GM08714 (cell line): ENCODE measurements around the gene SCUBE1.

Experiments
- H3K4me3 ChIP-seq: fragments of 200-500 bp; sonication (Bioruptor generic); 2 replicates; pipeline ENCODE4 v1.5.1; 2014; ENCODE audit warnings: mild to moderate bottlenecking, low read length, inconsistent platforms
- ZNF274 ChIP-seq: IDR thresholded peaks from 2 replicates; pipeline ENCODE4 v1.6.1; 2012; ENCODE audit warnings: mild to moderate bottlenecking, low read depth, low read length

The SCUBE1 gene

GRCh38 chr22:43344520-43344787 is 1.3 kb upstream of the SCUBE1 start:
- H3K4me3 ChIP-seq: no peak overlapping the region
- no peak for TF ChIP-seq ZNF274

- no peak overlapping the region for H3K4me3 ChIP-seq
- no peak for TF ChIP-seq ZNF274
Measured at GRCh38 chr22:43343670-43344519, 723 bp upstream of the SCUBE1 start.

GRCh38 chr22:43342347-43343261 is 568 bp downstream of the SCUBE1 start:
- H3K4me3 ChIP-seq: no peak overlapping the region
- TF ChIP-seq ZNF274: no peak

GRCh38 chr22:43341565-43341964 is 1.6 kb downstream of the SCUBE1 start:
- TF ChIP-seq ZNF274: no peak
- H3K4me3 ChIP-seq: no peak overlapping the region

GRCh38 chr22:43338766-43339345 is 4.3 kb downstream of the SCUBE1 start:
- TF ChIP-seq ZNF274: no peak
- no peak overlapping the region for H3K4me3 ChIP-seq

- H3K4me3 ChIP-seq: no peak overlapping the region
- no peak for TF ChIP-seq ZNF274
Measured at GRCh38 chr22:43337946-43338345, 5.2 kb downstream of the SCUBE1 start.

GRCh38 chr22:43337385-43337784 is 5.8 kb downstream of the SCUBE1 start:
- H3K4me3 ChIP-seq: no peak overlapping the region
- no peak for TF ChIP-seq ZNF274

GRCh38 chr22:43334378-43334777 is 8.8 kb downstream of the SCUBE1 start:
- no peak for TF ChIP-seq ZNF274
- no peak overlapping the region for H3K4me3 ChIP-seq

- H3K4me3 ChIP-seq: no peak overlapping the region
- TF ChIP-seq ZNF274: no peak
Measured at GRCh38 chr22:43333978-43334377, 9.2 kb downstream of the SCUBE1 start.

GRCh38 chr22:43333156-43333555 is 10.0 kb downstream of the SCUBE1 start:
- TF ChIP-seq ZNF274: no peak
- no peak overlapping the region for H3K4me3 ChIP-seq

- no peak for TF ChIP-seq ZNF274
Measured at GRCh38 chr22:43331698-43332097, 11.5 kb downstream of the SCUBE1 start.

GRCh38 chr22:43331069-43331451 is 12.1 kb downstream of the SCUBE1 start:
- no peak for TF ChIP-seq ZNF274

More at GRCh38 chr22:43331698-43332097, 11.5 kb downstream of the SCUBE1 start:
- H3K4me3 ChIP-seq: no peak overlapping the region

GRCh38 chr22:43330178-43331068 is 12.7 kb downstream of the SCUBE1 start:
- no peak overlapping the region for H3K4me3 ChIP-seq
- no peak for TF ChIP-seq ZNF274

More at GRCh38 chr22:43331069-43331451, 12.1 kb downstream of the SCUBE1 start:
- no peak overlapping the region for H3K4me3 ChIP-seq

- H3K4me3 ChIP-seq: no peak overlapping the region
- TF ChIP-seq ZNF274: no peak
Measured at GRCh38 chr22:43329061-43329460, 14.1 kb downstream of the SCUBE1 start.
